A673 (cell line): ENCODE measurements around the gene ADPRS. TPM values are rescaled to one million over a fixed set of nuclear protein-coding genes. Genes with fewer than 3 reads are reported as not detected.

ENCODE experiments used
- BruUV-seq: library from RNA; stranded (reverse); fragments of 400-500 nt; replicated peaks from 2 replicates; lab custom pipeline; 2021; lab: Mats Ljungman, UMichigan
- CTCF ChIA-PET: fragments of 300-600 bp; sonication (Branson Sonifier 250); formaldehyde crosslinking; loops from one replicate; lab custom pipeline; 2022; ENCODE audit warnings: antibody characterized with exemption; lab: Charles Lee
- POLR2A ChIA-PET: fragments of 300-600 bp; sonication (Branson Sonifier 250); formaldehyde crosslinking; loops from one replicate; lab custom pipeline; 2022; ENCODE audit warnings: antibody characterized with exemption; ENCODE audit not compliant: low non-redundant PET; lab: Charles Lee
- DNase-seq: peaks from one replicate; pipeline ENCODE4 v3.0.0-alpha.2; 2015; ENCODE audit warnings: low spot score
- H3K27ac ChIP-seq: fragments of 200-600 bp; sonication (generic); 2 replicates; pipeline ENCODE4 v1.5.1; 2016; ENCODE audit warnings: mixed run types, low read depth, mild to moderate bottlenecking, mixed read lengths, antibody characterized with exemption, low read length; ENCODE audit not compliant: poor library complexity, severe bottlenecking
- H3K27me3 ChIP-seq: fragments of 200-600 bp; sonication (generic); replicated peaks from 2 replicates; pipeline ENCODE4 v1.6.1; 2017; ENCODE audit warnings: mixed run types, low read depth, mild to moderate bottlenecking, mixed read lengths, antibody characterized with exemption, low read length; ENCODE audit not compliant: insufficient read depth, poor library complexity
- H3K36me3 ChIP-seq: fragments of 200-600 bp; sonication (generic); 2 replicates; pipeline ENCODE4 v1.6.1; 2016; ENCODE audit warnings: mixed run types, mild to moderate bottlenecking, mixed read lengths, antibody characterized with exemption, low read length; ENCODE audit not compliant: insufficient read depth, poor library complexity, severe bottlenecking
- H3K4me1 ChIP-seq: fragments of 200-600 bp; sonication (generic); 2 replicates; pipeline ENCODE4 v1.6.1; 2017; ENCODE audit warnings: mixed run types, mild to moderate bottlenecking, mixed read lengths, antibody characterized with exemption, low read length; ENCODE audit not compliant: insufficient read depth, poor library complexity, severe bottlenecking
- H3K4me3 ChIP-seq: fragments of 200-600 bp; sonication (generic); 2 replicates; pipeline ENCODE4 v1.5.1; 2016; ENCODE audit warnings: low read depth, mixed run types, mild to moderate bottlenecking, mixed read lengths, low read length; ENCODE audit not compliant: poor library complexity, severe bottlenecking
- H3K9me3 ChIP-seq: fragments of 200-600 bp; sonication (generic); 2 replicates; pipeline ENCODE4 v1.6.1; 2016; ENCODE audit warnings: mixed run types, low read depth, mild to moderate bottlenecking, mixed read lengths, antibody characterized with exemption, low read length; ENCODE audit not compliant: poor library complexity, severe bottlenecking
- EZH2 ChIP-seq: fragments of 200-600 bp; sonication (generic); IDR thresholded peaks from 2 replicates; pipeline ENCODE4 v1.6.1; 2017; ENCODE audit warnings: borderline replicate concordance, low read depth, mild to moderate bottlenecking, mixed read lengths, antibody characterized with exemption, low read length; ENCODE audit not compliant: poor library complexity, severe bottlenecking
- intact Hi-C: fragments of 100-400 bp; cut with micrococcal nuclease; formaldehyde crosslinking; loops from one replicate; pipeline ENCODE4 v1.10.0; 2022; ENCODE audit not compliant: unreplicated experiment
- total RNA-seq: library from RNA; stranded (reverse); gene quantifications from 2 replicates; pipeline ENCODE4 v1.2.3, GENCODE V29; 2021
- TF ChIP-seq, protein P1 (sequence below): fragments of 300-800, 200-600 bp; sonication (generic); conservative IDR thresholded peaks from 2 replicates; pipeline ENCODE4 v1.5.1; 2017; ENCODE audit warnings: low read depth, mild to moderate bottlenecking, antibody characterized with exemption, low read length, moderate library complexity, mixed read lengths

The ADPRS gene
- total RNA-seq, 1 experiment from 2014 or later, result 34.2 TPM

DNA sequence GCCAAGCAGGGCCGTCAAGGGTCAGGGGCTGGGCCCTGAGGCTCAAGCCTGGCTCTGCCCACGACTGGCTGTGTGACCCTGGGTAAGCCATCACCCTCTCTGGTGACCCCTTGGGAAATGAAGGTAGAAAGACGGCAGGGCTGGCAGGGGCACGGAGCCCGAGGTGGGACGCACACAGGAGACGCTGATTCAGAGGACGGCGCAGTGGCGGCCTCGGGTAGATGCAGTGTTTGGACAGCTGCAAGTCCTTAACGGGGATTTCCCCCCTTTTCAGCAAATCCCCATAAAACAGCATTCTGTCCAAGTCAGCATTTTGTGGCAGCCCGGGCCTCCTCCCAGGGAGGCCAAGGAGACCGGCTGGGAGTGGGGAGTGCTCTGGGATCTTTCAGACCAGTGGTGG is 19.6 kb downstream of the ADPRS start:
- H3K36me3 ChIP-seq, result no peaks in the 10 kb centered on the region
- no peak for DNase-seq
- H3K9me3 ChIP-seq, result no peaks in the 10 kb centered on the region
- BruUV-seq, result no TSS peak
- ChIA-PET POLR2A (no interaction called here), CTCF (no interaction called here)
- no peak overlapping the region for H3K4me3 ChIP-seq
- no peaks in the 10 kb centered on the region for H3K4me1 ChIP-seq
- TF ChIP-seq EZH2, result no peak
- TF ChIP-seq, protein P1, sequence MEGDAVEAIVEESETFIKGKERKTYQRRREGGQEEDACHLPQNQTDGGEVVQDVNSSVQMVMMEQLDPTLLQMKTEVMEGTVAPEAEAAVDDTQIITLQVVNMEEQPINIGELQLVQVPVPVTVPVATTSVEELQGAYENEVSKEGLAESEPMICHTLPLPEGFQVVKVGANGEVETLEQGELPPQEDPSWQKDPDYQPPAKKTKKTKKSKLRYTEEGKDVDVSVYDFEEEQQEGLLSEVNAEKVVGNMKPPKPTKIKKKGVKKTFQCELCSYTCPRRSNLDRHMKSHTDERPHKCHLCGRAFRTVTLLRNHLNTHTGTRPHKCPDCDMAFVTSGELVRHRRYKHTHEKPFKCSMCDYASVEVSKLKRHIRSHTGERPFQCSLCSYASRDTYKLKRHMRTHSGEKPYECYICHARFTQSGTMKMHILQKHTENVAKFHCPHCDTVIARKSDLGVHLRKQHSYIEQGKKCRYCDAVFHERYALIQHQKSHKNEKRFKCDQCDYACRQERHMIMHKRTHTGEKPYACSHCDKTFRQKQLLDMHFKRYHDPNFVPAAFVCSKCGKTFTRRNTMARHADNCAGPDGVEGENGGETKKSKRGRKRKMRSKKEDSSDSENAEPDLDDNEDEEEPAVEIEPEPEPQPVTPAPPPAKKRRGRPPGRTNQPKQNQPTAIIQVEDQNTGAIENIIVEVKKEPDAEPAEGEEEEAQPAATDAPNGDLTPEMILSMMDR, result no peak
- H3K27me3 ChIP-seq, result no peaks in the 10 kb centered on the region
- peak overlapping the region; percentile 30 for H3K27ac ChIP-seq
- intact Hi-C loops, result no loop called here

DNA sequence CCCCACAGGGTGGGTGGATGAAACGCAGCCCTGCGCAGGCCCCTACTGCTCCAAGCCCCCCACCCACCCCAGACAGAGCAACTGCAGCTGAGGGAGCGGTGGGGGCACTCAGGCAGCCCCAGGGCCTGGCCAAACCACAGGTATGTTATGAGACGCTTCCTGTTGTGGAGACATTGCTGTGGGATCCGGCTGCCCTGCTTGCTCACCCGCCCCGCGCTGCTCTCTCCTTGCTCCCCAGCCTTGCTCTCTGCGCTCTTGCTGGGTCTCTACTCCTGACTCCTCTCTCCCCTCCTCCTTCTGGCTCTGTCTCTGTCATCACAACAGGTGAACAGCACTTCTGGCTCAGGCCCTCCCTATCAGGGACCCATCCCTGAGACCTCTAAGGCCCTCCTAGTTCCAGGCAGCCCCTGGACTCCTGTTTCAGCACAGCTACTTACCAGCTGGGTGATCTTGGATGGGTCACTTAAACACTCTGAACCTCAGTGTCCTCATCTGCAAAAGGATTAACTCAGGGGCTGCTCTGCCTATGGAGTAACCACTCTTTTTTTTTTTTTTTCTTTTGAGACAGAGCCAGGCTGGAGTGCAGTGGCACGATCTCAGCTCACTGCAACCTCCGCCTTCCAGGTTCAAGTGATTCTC is 20.5 kb downstream of the ADPRS start:
- Histone ChIP-seq H3K9me3 (no peaks in the 10 kb centered on the region), H3K36me3 (no peaks in the 10 kb centered on the region), H3K4me1 (no peaks in the 10 kb centered on the region), H3K27ac (no peak overlapping the region), H3K4me3 (no peak overlapping the region), H3K27me3 (no peaks in the 10 kb centered on the region)
- DNase-seq, result no peak
- no TSS peak for BruUV-seq
- intact Hi-C loops, result no loop called here
- ChIA-PET POLR2A (no interaction called here), CTCF (interaction anchor here (0.6 kb wide), 1 partner anchor 40 kb away, joined by 3 read pairs; no protein-coding TSS in a partner anchor)
- TF ChIP-seq EZH2, result no peak
- TF ChIP-seq, protein P1, result no peak

DNA sequence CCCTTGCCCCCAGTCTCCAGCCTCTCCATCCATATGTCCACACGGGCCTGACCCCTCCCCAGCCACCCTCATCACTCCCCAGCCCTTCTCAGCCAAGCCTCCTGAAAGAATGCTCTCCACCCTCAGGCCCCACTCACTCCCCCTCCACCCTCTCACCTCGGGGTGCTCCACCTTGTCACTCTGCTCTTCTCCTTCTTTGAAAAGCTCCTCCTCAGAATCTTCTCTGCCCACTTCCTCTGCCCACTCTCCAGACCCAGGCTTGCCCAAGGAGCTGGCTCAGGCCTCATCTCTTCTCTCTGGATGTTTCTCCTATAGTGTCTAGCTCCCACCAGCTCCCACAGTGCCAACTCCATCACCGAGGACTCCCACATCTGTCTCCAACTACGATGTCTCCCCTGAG is 22.5 kb downstream of the ADPRS start:
- intact Hi-C loops, result no loop called here
- POLR2A ChIA-PET, result no interaction called here
- Histone ChIP-seq H3K9me3 (no peaks in the 10 kb centered on the region), H3K4me1 (no peaks in the 10 kb centered on the region), H3K27me3 (no peaks in the 10 kb centered on the region), H3K27ac (no peak overlapping the region), H3K36me3 (no peaks in the 10 kb centered on the region), H3K4me3 (no peak overlapping the region)
- no TSS peak for BruUV-seq
- CTCF ChIA-PET, result interaction anchor here (0.6 kb wide), 1 partner anchor 14 kb away, joined by 3 read pairs; no protein-coding TSS in a partner anchor
- TF ChIP-seq EZH2, result no peak
- TF ChIP-seq, protein P1, result no peak
- DNase-seq, result no peak
